ACC112 (cell line): ENCODE measurements around the gene LY6G5B.

Source experiments
- H2AFZ ChIP-seq: fragments of 200-600 bp; sonication (generic); one replicate; pipeline ENCODE4 v1.6.0; 2017; ENCODE audit warnings: antibody characterized with exemption, low read length; ENCODE audit not compliant: unreplicated experiment
- H3K27ac ChIP-seq: fragments of 200-600 bp; sonication (generic); 2 replicates; pipeline ENCODE4 v1.5.1; 2014; ENCODE audit warnings: low read depth, mild to moderate bottlenecking, antibody characterized with exemption, low read length, moderate library complexity
- H3K27me3 ChIP-seq: fragments of 200-600 bp; sonication (generic); 2 replicates; pipeline ENCODE4 v1.6.1; 2014; ENCODE audit warnings: mild to moderate bottlenecking, antibody characterized with exemption, low read length, moderate library complexity, mixed read lengths; ENCODE audit not compliant: insufficient read depth
- H3K36me3 ChIP-seq: fragments of 200-600 bp; sonication (generic); 2 replicates; pipeline ENCODE4 v1.6.1; 2016; ENCODE audit warnings: mild to moderate bottlenecking, antibody characterized with exemption, low read length, moderate library complexity, mixed read lengths; ENCODE audit not compliant: insufficient read depth
- H3K4me1 ChIP-seq: fragments of 200-600 bp; sonication (generic); one replicate; pipeline ENCODE4 v1.6.1; 2016; ENCODE audit warnings: low read length, mixed read lengths; ENCODE audit not compliant: insufficient read depth, unreplicated experiment, control insufficient read depth
- H3K4me3 ChIP-seq: fragments of 200-600 bp; sonication (generic); 2 replicates; pipeline ENCODE4 v1.5.1; 2014; ENCODE audit warnings: mild to moderate bottlenecking, low read depth, low read length
- H3K79me2 ChIP-seq: fragments of 200-600 bp; sonication (generic); one replicate; pipeline ENCODE4 v1.6.0; 2016; ENCODE audit warnings: low read length; ENCODE audit not compliant: control insufficient read depth, unreplicated experiment, insufficient read depth

LY6G5B gene

GRCh38 chr6:31664790-31665500, 4.8 kb upstream of the LY6G5B start, which contains the start of gene GPANK1:
GPANK1 (minus strand) TSS chr6:31664997; CDS start chr6:31664478, 519 bp downstream.
- peak within 1 kb of the TSS; percentile 97 for H3K4me3 ChIP-seq
- H3K27me3 ChIP-seq: no peaks in the 10 kb centered on the region
- peaks cover 26% of the 10 kb centered on the region for H3K36me3 ChIP-seq
- peaks cover 14% of the 10 kb centered on the region for H3K4me1 ChIP-seq
- peaks cover 70% of the 10 kb centered on the region for H3K79me2 ChIP-seq
- H2AFZ ChIP-seq: peak within 1 kb of the TSS; percentile 82
- peak within 1 kb of the TSS; percentile 96 for H3K27ac ChIP-seq

GRCh38 chr6:31665501-31666336, 4.1 kb upstream of the LY6G5B start, which contains the start of gene CSNK2B:
CSNK2B (plus strand) TSS chr6:31666080; CDS start chr6:31666832, 752 bp downstream.
- Histone ChIP-seq H3K4me1 (peaks cover 14% of the 10 kb centered on the region), H3K27me3 (no peaks in the 10 kb centered on the region), H3K36me3 (peaks cover 32% of the 10 kb centered on the region), H3K4me3 (peak within 1 kb of the TSS; percentile 97), H3K27ac (peak within 1 kb of the TSS; percentile 96), H3K79me2 (peaks cover 66% of the 10 kb centered on the region), H2AFZ (peak within 1 kb of the TSS; percentile 82)

- H3K27ac ChIP-seq: peak overlapping the region; percentile 58
- H3K27me3 ChIP-seq: no peaks in the 10 kb centered on the region
- H2AFZ ChIP-seq: no peak overlapping the region
- peak overlapping the region; percentile 97 for H3K4me3 ChIP-seq
- peaks cover 14% of the 10 kb centered on the region for H3K4me1 ChIP-seq
- H3K36me3 ChIP-seq: peaks cover 37% of the 10 kb centered on the region
- peaks cover 66% of the 10 kb centered on the region for H3K79me2 ChIP-seq
Measured at GRCh38 chr6:31666337-31666965, 3.3 kb upstream of the LY6G5B start.

- Histone ChIP-seq H3K36me3 (peaks cover 5% of the 10 kb centered on the region; the same call in 1 of the 2 replicates), H2AFZ (no peak overlapping the region), H3K27me3 (no peaks in the 10 kb centered on the region), H3K4me3 (no peak overlapping the region), H3K27ac (no peak overlapping the region), H3K79me2 (no peaks in the 10 kb centered on the region), H3K4me1 (peaks cover 6% of the 10 kb centered on the region)
Measured at GRCh38 chr6:31676322-31676903, 6.6 kb downstream of the LY6G5B start.

- no peak overlapping the region for H3K27ac ChIP-seq
- no peaks in the 10 kb centered on the region for H3K79me2 ChIP-seq
- H3K4me1 ChIP-seq: peaks cover 8% of the 10 kb centered on the region
- no peaks in the 10 kb centered on the region for H3K27me3 ChIP-seq
- H3K4me3 ChIP-seq: no peak overlapping the region
- H2AFZ ChIP-seq: no peak overlapping the region
- H3K36me3 ChIP-seq: peaks cover 2% of the 10 kb centered on the region; the same call in 1 of the 2 replicates
Measured at GRCh38 chr6:31676904-31677303, 7.1 kb downstream of the LY6G5B start.

GRCh38 chr6:31677955-31678354, 8.2 kb downstream of the LY6G5B start:
- Histone ChIP-seq H3K4me3 (no peak overlapping the region), H2AFZ (no peak overlapping the region)

GRCh38 chr6:31680226-31681134, 10.7 kb downstream of the LY6G5B start, which contains the start of gene LY6G5C:
LY6G5C (minus strand) TSS chr6:31681067; CDS start chr6:31680373, 694 bp downstream.
- peaks cover 8% of the 10 kb centered on the region for H3K4me1 ChIP-seq
- H2AFZ ChIP-seq: peak within 1 kb of the TSS; percentile 81
- 0 out of 2 replicates have a peak within 1 kb of the TSS, but pooled peaks have one; percentile 28 for H3K27ac ChIP-seq
- H3K36me3 ChIP-seq: no peaks in the 10 kb centered on the region
- H3K4me3 ChIP-seq: peak within 1 kb of the TSS; percentile 81
- H3K27me3 ChIP-seq: no peaks in the 10 kb centered on the region
- no peaks in the 10 kb centered on the region for H3K79me2 ChIP-seq

More at GRCh38 chr6:31677955-31678354, 8.2 kb downstream of the LY6G5B start:
- no peaks in the 10 kb centered on the region for H3K27me3 ChIP-seq
- H3K79me2 ChIP-seq: no peaks in the 10 kb centered on the region
- H3K27ac ChIP-seq: no peak overlapping the region
- H3K36me3 ChIP-seq: no peaks in the 10 kb centered on the region
- H3K4me1 ChIP-seq: peaks cover 8% of the 10 kb centered on the region

GRCh38 chr6:31681135-31681671, 11.4 kb downstream of the LY6G5B start:
- H3K79me2 ChIP-seq: no peaks in the 10 kb centered on the region
- 0 out of 2 replicates have a peak overlapping the region, but pooled peaks have one; percentile 28 for H3K27ac ChIP-seq
- peaks cover 8% of the 10 kb centered on the region for H3K4me1 ChIP-seq
- H2AFZ ChIP-seq: peak overlapping the region; percentile 81
- no peaks in the 10 kb centered on the region for H3K36me3 ChIP-seq
- no peaks in the 10 kb centered on the region for H3K27me3 ChIP-seq
- H3K4me3 ChIP-seq: peak overlapping the region; percentile 81

- no peak overlapping the region for H3K4me3 ChIP-seq
- H3K79me2 ChIP-seq: no peaks in the 10 kb centered on the region
- H3K4me1 ChIP-seq: peaks cover 8% of the 10 kb centered on the region
Measured at GRCh38 chr6:31683591-31683990, 13.8 kb downstream of the LY6G5B start.

More at GRCh38 chr6:31683591-31683990, 13.8 kb downstream of the LY6G5B start:
- no peaks in the 10 kb centered on the region for H3K27me3 ChIP-seq
- H3K36me3 ChIP-seq: no peaks in the 10 kb centered on the region; the same call in 1 of the 2 replicates
- H3K27ac ChIP-seq: no peak overlapping the region
- no peak overlapping the region for H2AFZ ChIP-seq
